HL-60 (cell line): Measurements from ENCODE around the gene CERS5.
"Not testable (repeated sequence)": the region's sequence is repeated elsewhere in the genome, so short reads cannot be mapped to it uniquely, and the experiment has no call there.

Source experiments
- DNase-seq, 2 experiments: peaks; one replicate each; pipeline ENCODE4 v3.0.0-alpha.2; 2010 to 2020; ENCODE audit warnings: low read depth in 1 of 2, low spot score in 1 of 2
- H3K27ac ChIP-seq: fragments of 250-450 bp; sonication (Bioruptor Pico); replicated peaks from 2 replicates; pipeline ENCODE4 v1.5.1; 2020; ENCODE audit warnings: mild to moderate bottlenecking, moderate library complexity
- H3K27me3 ChIP-seq: fragments of 250-450 bp; sonication (Bioruptor Pico); 2 replicates; pipeline ENCODE4 v1.5.1; 2021; ENCODE audit warnings: mild to moderate bottlenecking, moderate library complexity; ENCODE audit not compliant: insufficient read depth, poor library complexity, severe bottlenecking
- H3K4me3 ChIP-seq: replicated peaks from 2 replicates; pipeline ENCODE4 v1.5.1; 2011; ENCODE audit warnings: mild to moderate bottlenecking, control low read depth, low read length; ENCODE audit not compliant: insufficient read depth
- CTCF ChIP-seq: IDR thresholded peaks from one replicate; pipeline ENCODE4 v1.5.1; 2011; ENCODE audit warnings: low read length, control low read depth, inconsistent platforms; ENCODE audit not compliant: insufficient read depth
- GABPA ChIP-seq: IDR thresholded peaks from 2 replicates; pipeline ENCODE4 v1.6.1; 2012; ENCODE audit warnings: low read depth
- POLR2AphosphoS5 ChIP-seq: IDR thresholded peaks from 2 replicates; pipeline ENCODE4 v1.6.1; 2012; ENCODE audit warnings: low read depth
- SPI1 ChIP-seq: IDR thresholded peaks from 2 replicates; pipeline ENCODE4 v1.6.1; 2012; ENCODE audit warnings: low read depth, mild to moderate bottlenecking, borderline replicate concordance
- TF ChIP-seq, protein P1 (sequence below): IDR thresholded peaks from 2 replicates; pipeline ENCODE4 v1.6.1; 2012; ENCODE audit warnings: low read depth; ENCODE audit not compliant: insufficient replicate concordance

The CERS5 gene

DNA sequence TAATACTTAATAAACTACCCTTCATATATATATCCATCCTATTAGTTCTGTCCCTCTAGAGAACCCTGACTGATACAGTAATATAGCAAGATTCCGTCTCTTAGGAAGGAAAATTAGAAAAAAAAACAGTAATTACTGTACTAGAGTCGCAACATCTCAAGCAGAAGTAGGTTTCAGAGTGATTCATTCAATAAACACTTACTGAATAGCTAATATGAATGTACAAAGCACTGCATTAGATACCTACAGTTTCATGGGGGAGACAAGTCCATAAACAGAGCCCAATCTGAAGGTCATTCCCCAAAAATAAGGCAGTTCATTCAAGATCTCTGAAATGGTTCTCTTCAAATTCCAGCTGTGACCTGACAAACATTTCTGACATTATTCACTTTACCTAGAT, 9.9 kb downstream of the CERS5 start:
- no peak overlapping the region for H3K4me3 ChIP-seq
- no peak overlapping the region for H3K27ac ChIP-seq
- H3K27me3 ChIP-seq, result no peaks in the 10 kb centered on the region
- TF ChIP-seq, protein P1, sequence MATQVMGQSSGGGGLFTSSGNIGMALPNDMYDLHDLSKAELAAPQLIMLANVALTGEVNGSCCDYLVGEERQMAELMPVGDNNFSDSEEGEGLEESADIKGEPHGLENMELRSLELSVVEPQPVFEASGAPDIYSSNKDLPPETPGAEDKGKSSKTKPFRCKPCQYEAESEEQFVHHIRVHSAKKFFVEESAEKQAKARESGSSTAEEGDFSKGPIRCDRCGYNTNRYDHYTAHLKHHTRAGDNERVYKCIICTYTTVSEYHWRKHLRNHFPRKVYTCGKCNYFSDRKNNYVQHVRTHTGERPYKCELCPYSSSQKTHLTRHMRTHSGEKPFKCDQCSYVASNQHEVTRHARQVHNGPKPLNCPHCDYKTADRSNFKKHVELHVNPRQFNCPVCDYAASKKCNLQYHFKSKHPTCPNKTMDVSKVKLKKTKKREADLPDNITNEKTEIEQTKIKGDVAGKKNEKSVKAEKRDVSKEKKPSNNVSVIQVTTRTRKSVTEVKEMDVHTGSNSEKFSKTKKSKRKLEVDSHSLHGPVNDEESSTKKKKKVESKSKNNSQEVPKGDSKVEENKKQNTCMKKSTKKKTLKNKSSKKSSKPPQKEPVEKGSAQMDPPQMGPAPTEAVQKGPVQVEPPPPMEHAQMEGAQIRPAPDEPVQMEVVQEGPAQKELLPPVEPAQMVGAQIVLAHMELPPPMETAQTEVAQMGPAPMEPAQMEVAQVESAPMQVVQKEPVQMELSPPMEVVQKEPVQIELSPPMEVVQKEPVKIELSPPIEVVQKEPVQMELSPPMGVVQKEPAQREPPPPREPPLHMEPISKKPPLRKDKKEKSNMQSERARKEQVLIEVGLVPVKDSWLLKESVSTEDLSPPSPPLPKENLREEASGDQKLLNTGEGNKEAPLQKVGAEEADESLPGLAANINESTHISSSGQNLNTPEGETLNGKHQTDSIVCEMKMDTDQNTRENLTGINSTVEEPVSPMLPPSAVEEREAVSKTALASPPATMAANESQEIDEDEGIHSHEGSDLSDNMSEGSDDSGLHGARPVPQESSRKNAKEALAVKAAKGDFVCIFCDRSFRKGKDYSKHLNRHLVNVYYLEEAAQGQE, result no peak
- TF ChIP-seq GABPA (no peak), SPI1 (no peak), CTCF (no peak), POLR2AphosphoS5 (no peak)
- no peak for DNase-seq

- Histone ChIP-seq H3K27ac (no peak overlapping the region), H3K27me3 (no peaks in the 10 kb centered on the region)
- TF ChIP-seq CTCF, result no peak
- no peak for TF ChIP-seq SPI1
- TF ChIP-seq POLR2AphosphoS5, result no peak
- no peak for TF ChIP-seq GABPA
- TF ChIP-seq, protein P1, result no peak
These were observed 10.5 kb downstream of the CERS5 start for GRCh38 chr12:50156641-50157040.

DNA sequence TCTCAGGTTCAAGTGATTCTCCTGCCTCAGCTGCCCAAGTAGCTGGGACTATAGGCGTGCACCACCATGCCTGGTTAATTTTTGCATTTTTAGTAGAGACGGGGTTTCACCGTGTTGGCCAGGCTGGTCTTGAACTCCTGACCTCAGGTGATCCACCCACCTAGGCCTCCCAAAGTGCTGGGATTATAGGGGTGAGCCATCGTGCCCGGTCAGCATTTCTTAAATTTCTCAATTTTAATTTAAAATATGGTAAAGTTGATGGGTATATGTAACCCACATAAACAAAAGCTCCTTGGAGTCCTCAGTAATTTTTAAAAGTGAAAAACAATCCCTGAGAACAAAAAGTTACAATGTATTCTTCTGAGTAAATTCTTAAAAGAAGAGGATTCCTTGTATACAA, 12.2 kb downstream of the CERS5 start:
- H3K27me3 ChIP-seq, H3K27ac ChIP-seq, H3K4me3 ChIP-seq, DNase-seq: not testable (repeated sequence)

More at GRCh38 chr12:50156641-50157040, 10.5 kb downstream of the CERS5 start:
- DNase-seq, result no peak
- no peak overlapping the region for H3K4me3 ChIP-seq

DNA sequence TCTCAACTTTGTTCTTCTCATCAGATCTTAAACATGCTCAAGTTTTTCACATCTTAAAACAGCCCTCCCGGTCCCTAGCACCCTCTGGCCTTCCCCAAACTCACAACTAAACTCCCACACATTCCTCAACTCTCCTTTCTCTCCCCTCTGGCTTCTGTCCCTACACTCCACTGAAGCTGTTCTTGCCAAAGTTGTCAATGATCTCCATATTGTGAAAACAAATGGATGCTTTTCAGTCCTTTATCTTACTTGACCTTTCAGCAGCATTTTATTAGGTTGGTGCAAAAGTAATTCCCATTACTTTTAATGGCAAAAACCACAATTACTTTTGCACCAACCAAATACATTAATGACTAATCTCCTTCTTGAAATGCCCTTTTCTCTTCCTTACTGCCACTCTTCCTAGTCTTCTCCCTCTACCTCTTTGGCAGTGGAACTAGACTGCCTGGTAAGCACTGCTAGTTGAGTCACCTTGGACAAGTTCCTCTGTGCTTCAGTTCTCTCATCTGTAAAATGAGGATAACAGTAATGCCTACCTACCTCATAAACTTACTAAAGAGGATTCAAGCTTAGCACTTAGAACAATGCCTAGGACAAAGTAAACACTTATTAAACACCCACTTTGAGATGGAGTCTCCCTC, 16.0 kb downstream of the CERS5 start:
- H3K4me3 ChIP-seq, result no peak overlapping the region
- TF ChIP-seq GABPA, result no peak
- no peak for TF ChIP-seq CTCF
- no peak for TF ChIP-seq SPI1
- TF ChIP-seq, protein P1, result no peak
- TF ChIP-seq POLR2AphosphoS5, result no peak
- no peak for DNase-seq
- H3K27ac ChIP-seq, result no peak overlapping the region
- H3K27me3 ChIP-seq, result no peaks in the 10 kb centered on the region
